ENCODE results near the gene SP140.

DNA sequence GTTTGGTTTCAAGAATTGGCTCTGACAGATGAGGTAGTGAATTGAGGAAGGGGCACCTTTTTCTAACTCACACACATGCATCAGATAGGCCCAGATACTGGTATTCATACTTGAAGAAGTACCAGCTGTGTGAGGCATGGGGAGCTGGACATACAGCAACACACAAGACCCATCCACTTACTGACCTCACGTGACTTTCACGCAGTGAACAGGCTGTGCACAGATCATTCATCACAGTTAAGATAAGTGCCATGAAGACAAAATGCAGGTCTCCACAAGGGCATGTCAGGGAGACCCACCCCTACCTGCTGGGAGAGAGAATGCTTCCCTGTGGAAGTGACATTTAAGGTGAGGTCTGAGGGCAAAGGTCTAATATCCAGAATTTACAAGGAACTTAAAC is 44.3 kb upstream of the SP140 start:
- TF ChIP-seq CTCF (IDR thresholded peaks at IDR 0.05; ENCODE audit: low read length) (no peak), EZH2 (optimal IDR thresholded peaks at IDR 0.05; ENCODE audit: low read depth, low read length) (no peak)
